GM12801 (cell line): ENCODE results near the gene TMEM248.

Experiments
- CTCF ChIP-seq: IDR thresholded peaks from one replicate; pipeline ENCODE4 v1.5.1; 2011; ENCODE audit warnings: control low read depth; ENCODE audit not compliant: insufficient read length; ENCODE audit errors: extremely low read depth

Gene TMEM248

DNA sequence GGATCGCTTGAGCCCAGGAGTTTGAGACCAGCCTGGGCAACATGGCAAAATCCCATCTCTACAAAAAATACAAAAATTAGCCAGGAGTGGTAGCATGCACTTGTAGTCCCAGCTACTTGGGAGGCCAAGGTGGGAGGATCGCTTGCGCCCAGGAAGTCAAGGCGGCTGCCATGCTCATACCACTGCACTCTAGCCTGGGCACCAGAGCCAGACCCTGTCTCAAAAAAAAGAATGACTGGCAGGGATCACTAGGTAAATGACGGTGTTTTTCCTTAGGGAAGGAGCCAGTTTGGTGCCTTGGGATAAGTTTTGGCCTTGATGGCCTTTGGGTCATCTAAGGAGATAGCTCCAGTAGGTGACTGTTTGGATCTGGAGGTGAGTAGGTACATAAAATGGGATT is 8.9 kb downstream of the TMEM248 start:
- TF ChIP-seq CTCF = no peak

DNA sequence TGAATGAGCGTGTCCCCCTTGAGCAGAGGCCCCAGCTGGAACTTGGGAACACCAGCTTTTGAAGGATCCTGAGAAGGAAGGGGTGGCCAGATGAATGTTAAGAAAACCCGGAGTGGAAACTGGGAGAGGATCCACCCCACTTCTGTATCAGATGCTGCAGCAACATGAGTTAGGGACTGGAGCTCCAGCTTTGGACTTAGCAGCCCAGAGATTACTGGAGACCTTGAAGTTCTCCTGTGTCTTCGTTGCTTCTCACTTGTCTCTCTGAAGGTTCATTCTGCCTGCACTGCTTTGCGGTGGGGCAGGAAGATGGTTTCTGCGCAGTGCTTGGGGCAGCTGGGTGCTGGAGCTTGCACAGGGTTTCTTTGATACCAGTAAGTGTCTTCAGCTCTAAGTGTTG is 9.3 kb downstream of the TMEM248 start:
- no peak for TF ChIP-seq CTCF

DNA sequence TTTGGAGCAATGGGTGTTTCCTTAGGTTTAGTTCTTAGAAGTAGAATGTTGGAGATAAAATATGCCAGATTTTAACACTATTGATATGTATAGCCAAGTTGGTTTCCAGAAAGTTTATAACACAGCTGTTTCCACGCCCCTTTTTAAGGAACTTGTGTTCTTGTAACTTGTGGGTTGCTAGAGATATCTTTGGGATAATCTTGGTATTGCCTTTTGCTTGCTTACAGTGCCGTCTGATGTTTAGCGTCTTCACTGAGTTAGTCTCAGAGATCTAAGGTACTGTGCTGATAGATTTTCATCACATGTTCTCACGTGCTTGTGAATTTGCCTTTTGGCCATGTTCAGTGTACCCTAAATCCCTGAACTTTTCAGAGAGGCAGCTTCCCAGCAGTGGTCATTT is 12.4 kb downstream of the TMEM248 start:
- TF ChIP-seq CTCF = no peak

- no peak for TF ChIP-seq CTCF
Measured at GRCh38 chr7:66937940-66938339, 16.9 kb downstream of the TMEM248 start.

DNA sequence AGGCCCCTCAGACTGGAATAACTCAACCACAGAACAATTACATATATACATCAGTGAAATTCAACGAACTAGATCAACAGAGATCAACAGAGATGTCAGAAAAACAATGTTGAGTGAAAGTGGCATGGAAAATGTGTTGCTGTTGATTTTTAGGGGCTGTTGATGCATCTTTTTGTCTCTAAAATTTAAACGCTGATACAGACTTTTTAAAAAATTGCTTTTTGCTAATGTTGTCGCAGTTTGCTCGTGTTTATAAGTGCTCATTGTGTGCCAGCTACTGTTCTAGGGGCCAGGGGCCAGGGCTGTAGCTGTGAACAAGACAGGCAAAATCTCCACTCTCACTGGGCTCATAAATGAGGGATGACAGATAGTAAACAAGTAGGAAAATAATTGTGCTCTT is 18.3 kb downstream of the TMEM248 start:
- TF ChIP-seq CTCF = no peak

DNA sequence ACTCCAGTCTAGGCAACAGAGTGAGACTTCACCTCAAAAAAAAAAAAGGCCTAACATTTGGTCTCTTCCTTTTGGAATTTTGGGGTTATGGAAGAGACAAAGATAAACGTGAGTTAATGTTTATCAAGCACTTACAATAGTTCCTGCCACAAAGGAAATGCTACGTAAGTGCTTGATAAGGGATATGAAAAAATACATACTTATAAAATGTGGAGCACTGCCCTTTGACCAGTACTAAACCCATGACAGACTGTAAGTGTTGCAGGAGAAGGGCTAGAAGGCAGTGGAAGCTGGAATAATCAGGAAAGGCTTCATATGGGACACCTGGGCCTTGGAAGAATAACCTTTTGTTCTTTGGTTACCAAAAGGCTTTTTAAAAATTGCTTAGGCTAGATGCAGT is 25.5 kb downstream of the TMEM248 start:
- TF ChIP-seq CTCF = no peak

GRCh38 chr7:66948480-66949109 is 27.6 kb downstream of the TMEM248 start:
- no peak for TF ChIP-seq CTCF
